Hepatocyte (in vitro differentiated cells): ENCODE results near the gene COLQ.

Source experiments
- EZH2 ChIP-seq: fragments of 200-600 bp; sonication (generic); IDR thresholded peaks from 2 replicates; pipeline ENCODE4 v1.6.1; 2016; ENCODE audit warnings: antibody characterized with exemption, mild to moderate bottlenecking, borderline replicate concordance
- TF ChIP-seq, protein P1 (sequence below): fragments of 200-600 bp; sonication (generic); IDR thresholded peaks from 2 replicates; pipeline ENCODE4 v1.5.1; 2016; ENCODE audit warnings: antibody characterized with exemption, mild to moderate bottlenecking; ENCODE audit not compliant: poor library complexity

DNA sequence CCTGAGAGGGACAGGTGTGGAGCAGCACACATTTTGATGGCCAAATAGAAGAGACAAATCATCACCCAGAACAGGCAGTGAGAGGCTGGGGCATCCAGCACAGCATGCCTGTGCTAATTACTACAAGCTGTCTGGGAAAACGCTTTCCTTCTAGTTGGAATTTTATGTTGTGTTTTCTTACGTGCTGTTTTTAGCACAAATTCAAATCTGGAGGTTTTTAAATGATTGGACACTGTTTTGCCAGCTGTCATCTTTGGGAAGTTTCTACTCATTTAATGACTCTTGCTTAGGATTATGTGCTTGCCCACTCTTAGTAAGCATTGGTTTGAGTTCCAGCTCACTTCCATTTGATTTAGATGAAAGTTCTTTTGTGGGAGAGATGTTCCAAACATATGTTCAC lies 50.7 kb downstream of the COLQ start:
- TF ChIP-seq, protein P1, sequence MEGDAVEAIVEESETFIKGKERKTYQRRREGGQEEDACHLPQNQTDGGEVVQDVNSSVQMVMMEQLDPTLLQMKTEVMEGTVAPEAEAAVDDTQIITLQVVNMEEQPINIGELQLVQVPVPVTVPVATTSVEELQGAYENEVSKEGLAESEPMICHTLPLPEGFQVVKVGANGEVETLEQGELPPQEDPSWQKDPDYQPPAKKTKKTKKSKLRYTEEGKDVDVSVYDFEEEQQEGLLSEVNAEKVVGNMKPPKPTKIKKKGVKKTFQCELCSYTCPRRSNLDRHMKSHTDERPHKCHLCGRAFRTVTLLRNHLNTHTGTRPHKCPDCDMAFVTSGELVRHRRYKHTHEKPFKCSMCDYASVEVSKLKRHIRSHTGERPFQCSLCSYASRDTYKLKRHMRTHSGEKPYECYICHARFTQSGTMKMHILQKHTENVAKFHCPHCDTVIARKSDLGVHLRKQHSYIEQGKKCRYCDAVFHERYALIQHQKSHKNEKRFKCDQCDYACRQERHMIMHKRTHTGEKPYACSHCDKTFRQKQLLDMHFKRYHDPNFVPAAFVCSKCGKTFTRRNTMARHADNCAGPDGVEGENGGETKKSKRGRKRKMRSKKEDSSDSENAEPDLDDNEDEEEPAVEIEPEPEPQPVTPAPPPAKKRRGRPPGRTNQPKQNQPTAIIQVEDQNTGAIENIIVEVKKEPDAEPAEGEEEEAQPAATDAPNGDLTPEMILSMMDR, result no peak
- no peak for TF ChIP-seq EZH2
